ENCODE measurements around the gene NLN.
"Not testable (repeated sequence)": the region's sequence is repeated elsewhere in the genome, so short reads cannot be mapped to it uniquely, and the experiment has no call there.

The NLN gene

GRCh38 chr5:65721720-65722574 lies at the start of gene NLN, which contains the start of gene SGTB:
TSS of gene NLN (plus strand) at chr5:65722205. CDS start at chr5:65722374, 169 bp downstream.
TSS of gene SGTB (minus strand) at chr5:65722109. CDS start at chr5:65720807, 1,302 bp downstream.
- peak; percentile 75 to 79 (median 78) for DNase-seq (ENCODE audit: low read depth in 4 of 4, low spot score in 1 of 4)

GRCh38 chr5:65672796-65673195 lies 49.2 kb upstream of the NLN start:
- no peak for DNase-seq (ENCODE audit: low read depth in 4 of 4, low spot score in 1 of 4)

- DNase-seq (ENCODE audit: low read depth in 4 of 4, low spot score in 1 of 4), result no peak
These were observed 47.3 kb upstream of the NLN start for GRCh38 chr5:65674749-65675148.

DNA sequence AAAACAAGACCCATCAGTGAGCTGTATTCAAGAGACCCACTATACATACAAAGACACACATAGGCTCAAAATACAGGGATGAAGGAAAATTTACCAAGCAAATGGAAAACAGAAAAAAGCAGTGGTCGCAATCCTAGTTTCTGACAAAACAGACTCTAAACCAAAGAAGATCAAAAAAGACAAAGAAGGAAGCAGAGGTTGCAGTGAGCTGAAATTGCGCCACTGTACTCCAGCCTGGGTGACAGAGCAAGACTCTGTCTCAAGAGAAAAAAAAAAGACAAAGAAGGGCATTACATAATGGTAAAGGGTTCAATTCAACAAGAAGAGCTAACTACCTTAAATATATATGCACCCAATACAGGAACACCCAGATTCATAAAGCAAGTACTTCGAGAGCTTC lies 45.9 kb upstream of the NLN start:
- not testable (repeated sequence) for DNase-seq (ENCODE audit: low read depth in 4 of 4, low spot score in 1 of 4)

DNA sequence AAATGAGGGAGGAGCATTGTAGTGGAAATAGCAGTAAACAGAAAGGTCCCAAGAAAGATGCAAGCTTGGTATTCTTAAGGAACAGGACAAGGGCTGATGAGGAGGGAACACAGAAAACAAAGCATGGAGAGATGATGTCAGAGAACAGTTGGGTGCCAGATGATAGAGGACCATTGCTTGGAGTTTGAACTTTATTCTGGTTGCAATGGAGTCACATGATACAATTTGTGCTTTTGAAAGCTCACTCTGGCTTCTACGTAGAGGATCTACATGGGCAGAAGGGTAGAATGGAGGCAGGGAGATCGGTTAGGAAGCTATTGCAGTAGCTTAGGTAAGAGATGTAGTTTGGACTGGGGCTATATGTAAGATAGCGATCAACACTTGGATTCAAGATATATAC lies 39.9 kb upstream of the NLN start:
- DNase-seq (ENCODE audit: low read depth in 4 of 4, low spot score in 1 of 4), result no peak

DNA sequence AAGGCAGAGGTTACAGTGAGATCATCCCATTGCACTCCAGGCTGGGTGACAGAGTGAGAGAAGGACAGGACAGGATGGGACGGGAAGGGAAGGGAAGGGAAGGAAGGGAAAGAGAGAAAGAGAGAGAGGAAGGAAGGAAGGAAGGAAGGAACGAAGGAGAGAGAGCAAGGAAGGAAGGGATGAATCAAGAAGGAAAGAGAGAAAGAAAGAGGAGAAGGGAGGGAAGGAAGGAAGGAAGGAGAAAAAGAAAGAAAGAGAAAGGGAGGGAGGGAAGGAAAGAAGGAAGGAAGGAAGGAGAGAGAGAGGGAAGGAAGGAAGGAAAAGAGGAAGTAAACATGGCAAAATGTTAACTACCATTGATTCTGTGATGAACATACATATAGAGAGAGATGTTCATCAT lies 28.9 kb upstream of the NLN start:
- no peak for DNase-seq (ENCODE audit: low read depth in 4 of 4, low spot score in 1 of 4)

DNA sequence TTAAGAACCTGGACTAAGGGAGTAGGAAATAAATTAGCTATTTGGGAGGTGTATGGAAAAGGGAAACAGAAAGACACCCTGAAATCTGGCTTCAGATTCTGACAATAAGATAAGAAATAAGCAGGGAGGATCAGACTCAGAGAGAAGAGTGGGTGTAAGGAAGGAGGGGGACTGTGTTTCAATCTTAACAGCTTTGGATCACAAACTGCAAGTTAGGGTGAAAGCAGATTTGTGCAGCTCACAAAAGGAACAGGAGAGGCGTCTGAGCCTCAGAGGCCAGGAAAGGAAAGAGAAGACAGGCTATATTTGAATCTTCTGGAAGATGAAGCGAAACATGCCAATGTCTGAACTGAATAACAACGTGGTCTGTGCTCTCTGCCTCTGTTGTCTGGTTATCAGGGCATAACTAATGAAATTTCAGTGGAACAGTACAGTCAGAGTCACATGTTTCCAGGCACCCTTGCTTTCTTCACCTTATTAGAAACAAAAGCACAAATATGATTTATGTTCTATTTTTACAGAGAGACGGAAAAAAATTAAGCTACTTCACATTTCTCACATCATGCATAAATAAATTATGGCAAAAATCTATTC lies 26.7 kb upstream of the NLN start:
- no peak for DNase-seq (ENCODE audit: low read depth in 4 of 4, low spot score in 1 of 4)

- no peak for DNase-seq (ENCODE audit: low read depth in 4 of 4, low spot score in 1 of 4)
These were observed 26.1 kb upstream of the NLN start for GRCh38 chr5:65695896-65696295.

DNA sequence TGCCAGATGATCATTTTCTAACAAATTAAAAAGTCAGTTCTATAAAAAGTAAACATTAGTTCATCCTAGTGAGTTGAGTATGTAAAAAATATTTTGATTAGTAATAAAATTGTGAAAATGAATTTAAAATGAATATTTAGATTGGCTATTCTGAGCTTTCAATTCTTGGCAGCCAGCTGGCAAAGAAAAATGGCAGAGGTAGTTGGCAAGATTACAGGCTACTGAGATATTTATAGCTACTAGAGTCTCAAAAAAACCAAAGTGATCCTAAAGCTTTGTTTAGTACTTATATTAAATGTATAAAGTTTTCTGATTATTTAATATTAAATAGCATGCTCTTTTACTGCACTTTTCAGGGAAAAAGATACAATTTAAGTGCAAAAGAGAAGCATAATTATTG lies 25.1 kb upstream of the NLN start:
- no peak for DNase-seq (ENCODE audit: low read depth in 4 of 4, low spot score in 1 of 4)

- DNase-seq (ENCODE audit: low read depth in 4 of 4, low spot score in 1 of 4), result no peak
These were observed 22.7 kb upstream of the NLN start for GRCh38 chr5:65699338-65699737.

- no peak for DNase-seq (ENCODE audit: low read depth in 4 of 4, low spot score in 1 of 4)
These were observed 20.0 kb upstream of the NLN start for GRCh38 chr5:65702036-65702435.

DNA sequence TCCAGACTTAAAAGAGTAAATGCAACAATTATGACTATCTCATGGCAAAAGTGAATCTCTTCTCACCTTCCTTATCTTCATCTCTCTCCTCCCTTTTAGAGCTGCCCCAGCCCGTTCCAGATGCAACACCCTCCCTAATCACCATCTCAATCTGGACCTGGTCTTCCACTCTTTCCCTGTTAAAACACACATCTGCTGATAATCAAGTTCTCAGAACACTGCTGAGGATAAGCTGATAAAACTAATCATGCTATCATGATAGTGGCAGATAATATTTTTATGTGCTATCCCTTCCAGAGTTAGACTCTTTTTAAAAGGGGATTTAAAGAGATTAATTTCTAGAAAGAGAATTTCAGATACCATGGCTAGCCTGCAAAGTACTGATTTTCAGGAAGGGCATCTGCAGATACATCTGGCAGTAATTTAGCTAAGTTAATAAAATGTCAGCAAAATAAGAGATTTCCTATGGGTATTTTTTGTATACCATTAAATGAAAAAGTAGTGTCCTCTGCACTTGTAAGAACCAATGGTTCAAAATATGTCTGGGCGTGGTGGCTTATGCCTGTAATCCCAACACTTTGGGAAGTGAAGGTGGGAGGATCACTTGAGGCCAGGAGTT lies 17.3 kb upstream of the NLN start:
- no peak for DNase-seq (ENCODE audit: low read depth in 4 of 4, low spot score in 1 of 4)

DNA sequence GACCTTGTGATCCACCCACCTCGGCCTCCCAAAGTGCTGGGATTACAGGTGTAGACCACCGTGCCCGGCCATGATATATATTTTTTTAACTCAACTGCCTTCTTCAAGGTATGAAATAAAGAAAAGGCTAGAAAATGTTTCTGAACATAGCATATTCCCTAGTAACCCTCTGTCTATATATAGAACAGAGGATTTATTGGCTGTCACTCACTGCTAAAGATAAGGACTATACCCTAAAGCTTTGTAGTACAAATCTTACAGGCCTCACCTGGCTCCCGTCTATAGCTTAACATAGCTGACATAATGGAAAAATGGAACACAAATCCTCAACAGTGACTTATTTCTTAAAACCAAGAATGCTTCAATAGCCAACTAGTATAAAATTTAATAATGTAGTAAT lies 14.3 kb upstream of the NLN start:
- no peak for DNase-seq (ENCODE audit: low read depth in 4 of 4, low spot score in 1 of 4)

- no peak for DNase-seq (ENCODE audit: low read depth in 4 of 4, low spot score in 1 of 4)
These were observed 13.9 kb upstream of the NLN start for GRCh38 chr5:65708145-65708544.

DNA sequence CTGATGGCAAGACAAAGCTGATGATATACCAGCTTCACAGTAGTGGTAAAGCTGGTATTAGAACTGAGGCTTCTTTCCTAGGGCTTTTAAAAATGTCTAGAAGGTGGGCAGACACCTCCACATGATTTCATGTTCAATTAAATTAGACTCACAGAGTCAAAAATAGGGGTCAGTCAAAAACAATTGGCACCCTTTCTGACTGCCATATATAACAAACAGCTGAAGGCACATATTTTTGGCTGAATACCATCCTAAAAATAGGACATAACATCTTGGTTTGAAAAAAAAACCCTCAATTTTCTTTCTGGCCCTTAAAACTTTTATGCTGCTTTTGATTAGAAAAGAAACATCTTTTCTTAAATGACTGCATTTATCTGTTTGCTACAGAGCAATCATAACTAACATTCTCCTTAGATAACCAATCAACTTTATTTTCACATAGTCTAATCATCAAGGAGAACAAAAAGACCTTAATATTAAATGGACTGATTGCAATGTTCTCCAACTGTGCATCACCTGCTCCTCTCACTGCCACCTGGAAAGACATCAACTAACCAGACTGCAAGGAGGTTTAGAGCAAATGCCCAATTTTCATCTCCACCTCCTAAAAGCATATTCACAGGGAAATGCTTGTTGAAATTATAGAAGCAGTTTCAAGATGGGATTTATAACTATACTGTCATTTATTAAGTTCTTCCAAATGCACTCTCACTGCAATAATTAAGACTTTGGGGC lies 3.3 kb upstream of the NLN start:
- DNase-seq (ENCODE audit: low read depth in 4 of 4, low spot score in 1 of 4), result no peak

- no peak for DNase-seq (ENCODE audit: low read depth in 4 of 4, low spot score in 1 of 4)
These were observed 820 bp upstream of the NLN start for GRCh38 chr5:65721050-65721719.

GRCh38 chr5:65722575-65723403 lies 784 bp downstream of the NLN start:
- no peak for DNase-seq (ENCODE audit: low read depth in 4 of 4, low spot score in 1 of 4)

GRCh38 chr5:65727491-65728156 lies 5.6 kb downstream of the NLN start:
- DNase-seq (ENCODE audit: low read depth in 4 of 4, low spot score in 1 of 4), result no peak

DNA sequence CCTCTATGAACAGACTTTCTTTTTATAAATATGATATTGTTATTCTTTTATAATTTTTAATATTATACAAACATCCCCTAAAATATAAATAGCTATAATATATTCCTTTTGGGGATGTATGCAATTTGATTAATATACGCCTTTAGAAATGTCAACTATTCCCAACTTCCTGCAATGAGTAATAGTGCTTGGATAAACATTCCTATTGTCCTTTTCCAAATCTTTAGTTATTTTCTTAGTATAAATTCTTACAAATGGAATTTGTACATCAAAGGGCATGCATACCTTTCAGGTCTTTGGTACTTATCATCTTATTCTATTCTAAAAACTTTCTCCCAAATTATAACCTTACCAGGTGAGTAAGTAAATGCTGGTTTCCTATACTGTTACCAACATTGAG lies 6.2 kb downstream of the NLN start:
- no peak for DNase-seq (ENCODE audit: low read depth in 4 of 4, low spot score in 1 of 4)

DNA sequence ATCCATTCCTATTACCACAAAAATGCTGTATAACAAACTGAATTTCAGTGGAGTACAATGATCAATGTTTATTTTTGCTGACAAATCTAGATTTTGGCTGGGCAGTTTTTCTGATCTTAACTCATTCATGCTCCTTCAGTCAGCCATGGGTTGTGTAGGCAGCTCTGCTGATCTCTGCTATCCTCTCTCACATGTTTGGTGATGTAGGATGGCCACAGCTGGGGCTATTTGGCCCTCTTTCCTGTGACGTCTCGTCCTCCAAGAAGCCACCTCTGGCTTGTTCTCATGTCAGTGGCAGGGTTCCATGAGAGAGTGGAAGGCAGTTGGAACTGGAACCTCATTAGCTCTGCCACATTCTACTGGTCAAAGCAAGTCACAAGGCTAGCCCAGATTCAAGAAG lies 8.9 kb downstream of the NLN start:
- DNase-seq (ENCODE audit: low read depth in 4 of 4, low spot score in 1 of 4), result no peak
